Retinal pigment epithelial cell (primary cell): ENCODE measurements around the gene ATRNL1.

Experiments used
- DNase-seq: peaks from one replicate; pipeline ENCODE4 v3.0.0-alpha.2; 2010; ENCODE audit warnings: low read depth
- H3K4me3 ChIP-seq: 2 replicates; pipeline ENCODE4 v1.5.1; 2011; ENCODE audit warnings: mild to moderate bottlenecking, low read length, control low read depth, moderate library complexity
- TF ChIP-seq, protein P1 (sequence below): conservative IDR thresholded peaks from 2 replicates; pipeline ENCODE4 v1.5.1; 2011; ENCODE audit warnings: low read depth, low read length, control low read depth, inconsistent platforms

The ATRNL1 gene

DNA sequence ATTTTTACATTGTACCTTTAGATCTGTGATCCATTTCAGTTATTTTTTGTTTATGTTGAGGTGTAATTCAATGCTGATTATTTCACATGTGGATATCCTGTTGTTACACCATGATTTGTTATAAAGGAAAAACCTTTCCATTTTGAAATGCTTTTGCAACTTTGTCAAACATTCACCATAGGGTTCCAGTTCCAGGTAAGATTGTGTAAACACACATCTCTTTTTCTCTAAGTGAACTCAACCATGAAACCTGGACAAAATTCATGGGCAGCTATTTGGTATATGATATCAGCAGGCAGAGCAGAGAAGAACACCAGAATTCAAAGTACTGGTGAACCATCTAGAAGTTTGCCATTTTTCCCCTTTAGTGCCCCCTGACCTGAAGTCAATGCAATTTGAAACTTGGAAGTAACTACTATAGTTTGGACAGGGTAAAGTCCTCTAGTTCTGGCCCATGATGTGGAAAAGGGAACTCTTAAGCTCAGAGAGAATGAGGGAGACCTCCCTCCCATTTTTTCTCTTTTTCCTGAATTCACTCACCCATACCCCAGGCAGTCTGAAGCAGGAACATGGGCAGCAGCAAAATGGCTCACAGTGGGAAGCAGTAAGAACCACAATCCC lies 446.1 kb downstream of the ATRNL1 start:
- no peak overlapping the region for H3K4me3 ChIP-seq
- TF ChIP-seq, protein P1, sequence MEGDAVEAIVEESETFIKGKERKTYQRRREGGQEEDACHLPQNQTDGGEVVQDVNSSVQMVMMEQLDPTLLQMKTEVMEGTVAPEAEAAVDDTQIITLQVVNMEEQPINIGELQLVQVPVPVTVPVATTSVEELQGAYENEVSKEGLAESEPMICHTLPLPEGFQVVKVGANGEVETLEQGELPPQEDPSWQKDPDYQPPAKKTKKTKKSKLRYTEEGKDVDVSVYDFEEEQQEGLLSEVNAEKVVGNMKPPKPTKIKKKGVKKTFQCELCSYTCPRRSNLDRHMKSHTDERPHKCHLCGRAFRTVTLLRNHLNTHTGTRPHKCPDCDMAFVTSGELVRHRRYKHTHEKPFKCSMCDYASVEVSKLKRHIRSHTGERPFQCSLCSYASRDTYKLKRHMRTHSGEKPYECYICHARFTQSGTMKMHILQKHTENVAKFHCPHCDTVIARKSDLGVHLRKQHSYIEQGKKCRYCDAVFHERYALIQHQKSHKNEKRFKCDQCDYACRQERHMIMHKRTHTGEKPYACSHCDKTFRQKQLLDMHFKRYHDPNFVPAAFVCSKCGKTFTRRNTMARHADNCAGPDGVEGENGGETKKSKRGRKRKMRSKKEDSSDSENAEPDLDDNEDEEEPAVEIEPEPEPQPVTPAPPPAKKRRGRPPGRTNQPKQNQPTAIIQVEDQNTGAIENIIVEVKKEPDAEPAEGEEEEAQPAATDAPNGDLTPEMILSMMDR: no peak
- DNase-seq: no peak

DNA sequence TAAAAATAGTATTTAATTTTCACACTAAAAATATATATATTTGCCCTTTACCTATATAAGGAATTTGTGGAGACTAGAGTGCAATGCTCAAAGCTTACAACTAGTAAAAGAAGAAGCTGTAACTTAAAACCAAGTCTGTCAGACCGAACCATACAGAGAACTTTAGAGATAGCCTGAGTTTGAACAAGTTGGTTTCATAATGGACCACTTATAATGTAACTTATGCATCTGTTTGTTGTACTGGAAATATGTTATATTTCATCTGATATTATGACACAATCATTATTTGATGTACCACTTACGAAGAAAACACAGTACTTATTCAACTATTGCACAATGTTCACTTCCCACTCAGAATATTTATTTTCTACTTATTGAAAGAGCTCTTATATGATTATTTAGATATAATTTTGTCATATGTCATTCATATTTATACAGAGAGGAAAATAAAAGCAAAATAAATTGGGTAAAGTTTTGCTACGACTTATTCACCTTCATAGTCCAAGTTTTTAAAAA lies 462.8 kb downstream of the ATRNL1 start:
- no peak for DNase-seq
- H3K4me3 ChIP-seq: no peak overlapping the region
- TF ChIP-seq, protein P1: no peak

DNA sequence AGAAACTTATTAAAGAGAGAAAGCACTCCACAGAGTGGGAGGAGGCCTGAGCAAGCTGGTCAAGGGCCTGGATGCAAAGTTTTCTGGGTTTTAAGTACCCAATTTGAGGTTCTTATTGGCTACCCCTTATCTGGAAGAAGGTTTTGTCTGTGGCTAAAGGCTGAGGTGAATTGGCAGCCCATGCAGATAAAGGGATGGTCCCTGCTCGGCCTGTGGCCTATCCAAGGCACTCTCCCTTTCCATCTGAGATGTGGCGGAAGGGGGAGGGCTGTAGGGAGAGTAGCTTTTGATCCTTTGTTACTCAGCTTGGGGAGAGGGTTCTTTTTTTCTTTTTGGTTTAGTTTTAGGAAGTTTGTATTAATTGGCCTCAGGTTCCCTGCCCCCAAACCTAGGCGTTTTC lies 465.1 kb downstream of the ATRNL1 start:
- DNase-seq: no peak

DNA sequence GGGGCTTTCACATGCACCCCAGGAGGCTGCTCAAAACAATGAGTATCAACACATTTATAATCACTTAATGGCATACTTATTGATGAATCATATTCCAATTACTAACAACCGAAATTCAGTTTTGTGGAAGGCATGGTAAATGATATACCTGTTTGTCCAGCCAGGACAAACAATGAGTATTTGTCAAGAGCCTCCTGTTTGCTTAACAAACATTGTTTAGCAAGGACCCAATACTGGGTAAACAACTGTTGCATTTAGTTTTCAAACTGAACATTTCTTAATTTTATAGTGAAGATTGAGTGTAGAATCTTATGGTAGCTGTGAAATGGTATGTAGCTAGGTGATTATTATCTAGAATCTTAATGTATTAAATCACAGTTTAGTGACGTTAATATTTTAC lies 473.7 kb downstream of the ATRNL1 start:
- H3K4me3 ChIP-seq: no peak overlapping the region
- DNase-seq: no peak
- TF ChIP-seq, protein P1: no peak

More for the DNA sequence above, 465.1 kb downstream of the ATRNL1 start:
- TF ChIP-seq, protein P1: no peak
- H3K4me3 ChIP-seq: no peak overlapping the region

DNA sequence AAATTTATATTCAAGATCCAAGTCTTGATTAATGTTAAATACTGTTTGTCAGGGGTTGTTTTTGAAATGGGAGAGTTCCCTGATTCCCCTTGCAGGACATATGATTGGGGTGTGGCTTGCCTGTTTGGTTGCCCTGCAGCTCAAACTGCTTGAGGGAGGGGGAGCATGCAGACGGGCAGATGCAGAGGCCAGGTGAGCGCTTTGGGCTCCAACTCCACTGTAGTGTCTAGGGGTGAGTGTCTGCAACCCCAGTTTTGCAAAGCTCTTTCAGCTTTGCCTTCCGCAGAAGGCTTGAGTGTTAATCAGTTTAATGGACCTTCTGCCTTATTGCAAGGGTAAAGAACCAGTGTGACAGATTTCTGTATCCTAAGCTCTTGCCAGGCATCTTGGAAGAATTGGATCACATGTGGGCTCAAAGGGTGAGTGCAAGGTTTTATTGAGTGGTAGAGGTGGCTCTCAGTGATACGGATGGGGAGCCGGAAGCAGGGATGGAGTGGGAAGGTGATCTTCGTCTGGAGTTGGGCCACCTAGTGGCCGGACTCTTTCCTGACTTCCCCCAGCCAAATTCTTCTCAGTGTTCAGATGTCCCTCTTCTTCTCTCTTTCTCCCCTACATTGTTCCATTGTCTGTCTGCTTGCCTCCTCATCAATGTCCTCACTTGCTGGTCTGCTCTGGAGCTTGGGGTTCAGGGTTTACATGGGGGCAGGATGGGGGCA lies 479.7 kb downstream of the ATRNL1 start:
- TF ChIP-seq, protein P1: peak; percentile 48
- H3K4me3 ChIP-seq: no peak overlapping the region
- DNase-seq: no peak

DNA sequence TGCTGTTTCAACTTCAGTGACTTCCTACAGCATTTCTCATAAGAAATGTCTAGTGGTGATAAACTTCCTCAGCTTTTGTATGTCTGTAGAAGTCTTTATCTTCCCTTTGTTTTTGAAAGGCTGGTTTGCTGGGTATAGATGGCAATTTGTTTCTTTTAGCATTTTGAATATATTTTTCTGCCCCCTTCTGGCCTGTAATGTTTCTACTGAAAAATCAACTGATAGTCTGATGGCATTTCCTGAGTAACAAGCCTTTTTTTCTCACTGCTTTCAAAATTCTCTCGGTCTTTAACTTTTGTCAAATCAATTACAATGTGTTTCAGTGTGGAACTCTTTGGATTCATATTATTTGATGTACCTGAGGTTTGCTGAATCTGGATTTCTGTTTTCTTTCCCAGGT lies 487.1 kb downstream of the ATRNL1 start:
- no peak overlapping the region for H3K4me3 ChIP-seq
- TF ChIP-seq, protein P1: peak; percentile 20
- no peak for DNase-seq

DNA sequence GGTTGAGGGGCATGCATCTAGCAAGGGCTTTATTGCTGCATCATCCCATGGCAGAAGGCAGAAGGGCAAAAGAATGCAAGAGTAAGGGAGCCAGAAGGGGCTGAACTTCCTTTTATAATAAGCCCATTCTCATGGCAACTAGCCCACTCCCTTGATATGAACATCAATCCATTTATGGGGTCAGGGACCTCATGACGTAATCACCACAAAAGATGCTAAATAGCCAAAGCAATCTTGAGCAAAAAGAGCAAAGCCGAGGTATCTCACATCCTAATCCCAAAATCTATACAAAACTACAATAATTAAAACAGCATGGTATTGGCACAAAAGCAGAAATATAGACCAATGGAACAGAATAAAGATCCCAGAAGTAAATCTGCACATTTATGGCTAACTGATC lies 499.9 kb downstream of the ATRNL1 start:
- no peak overlapping the region for H3K4me3 ChIP-seq
- TF ChIP-seq, protein P1: no peak
- no peak for DNase-seq
